Stimulated activated CD4-positive, alpha-beta T cell treated with anti-CD3 and anti-CD28 coated beads, Interleukin-4, amount 100 ng/mL, for 48 hours (primary cell): ENCODE results near the gene NCOR2.

Experiments used
- DNase-seq, 2 donors: peaks; one replicate each; pipeline ENCODE4 v3.0.0-alpha.2; 2020; ENCODE audit warnings: low read depth in 2 of 2

The NCOR2 gene

DNA sequence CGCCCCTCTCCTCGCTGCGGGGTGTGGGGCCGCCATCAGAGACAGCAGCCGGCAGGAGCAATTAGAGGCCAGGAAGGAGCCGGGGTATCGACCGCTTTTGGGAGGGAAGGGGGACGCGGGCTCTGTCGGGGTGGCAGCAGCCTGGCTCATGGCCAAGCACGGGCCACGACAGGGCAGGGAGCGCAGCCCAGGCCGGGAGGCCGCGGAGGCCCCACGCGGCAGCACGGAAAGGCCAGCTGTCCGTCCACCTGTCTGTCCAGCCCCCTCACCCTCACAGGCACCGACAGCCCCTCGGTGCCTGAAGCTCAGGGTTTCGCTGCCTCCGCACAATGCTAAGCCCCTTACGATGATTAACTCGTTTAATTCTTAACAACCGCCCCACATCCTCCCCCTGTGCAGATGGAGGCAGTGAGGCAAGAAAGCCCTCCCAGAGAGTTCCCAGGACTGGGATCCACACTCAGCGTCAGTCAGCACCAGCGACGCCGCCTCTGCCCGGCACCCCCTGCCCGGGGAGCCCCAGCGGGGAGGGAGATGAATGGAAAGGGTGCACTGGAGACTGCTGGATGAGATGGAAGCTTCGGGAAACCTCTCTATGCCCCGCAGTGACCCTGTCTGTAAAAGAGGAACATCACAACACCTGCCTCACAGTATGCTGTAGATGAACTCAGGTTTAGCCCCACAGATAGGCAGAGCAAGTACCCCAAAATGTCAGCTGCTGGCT is 23.7 kb downstream of the NCOR2 start:
- DNase-seq: no peak

DNA sequence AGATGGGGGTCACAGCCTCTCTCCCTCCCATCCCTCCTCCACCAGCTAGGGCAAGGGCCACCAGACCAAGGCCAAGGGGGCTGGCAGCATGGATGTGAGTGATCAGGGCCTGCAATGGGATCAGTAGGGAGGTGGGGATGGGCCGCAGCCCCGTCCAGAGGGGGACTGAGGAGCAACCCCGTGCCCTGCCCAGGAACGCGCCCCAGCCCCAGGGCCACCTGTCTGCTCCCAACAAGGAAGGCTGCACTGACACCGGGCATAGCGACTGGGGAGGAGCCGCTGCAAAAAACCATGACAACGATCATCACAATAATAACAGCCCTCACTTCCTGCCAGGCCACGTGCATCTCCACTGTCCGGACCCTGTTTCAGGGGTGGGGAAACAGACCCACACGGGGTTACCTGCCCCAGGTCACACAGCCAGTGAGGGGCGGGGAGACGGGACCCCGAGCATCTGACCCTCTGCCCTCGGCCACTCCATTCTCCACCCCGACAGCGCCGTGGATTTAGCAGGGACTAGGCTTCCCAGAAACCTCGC is 24.3 kb downstream of the NCOR2 start:
- no peak for DNase-seq

DNA sequence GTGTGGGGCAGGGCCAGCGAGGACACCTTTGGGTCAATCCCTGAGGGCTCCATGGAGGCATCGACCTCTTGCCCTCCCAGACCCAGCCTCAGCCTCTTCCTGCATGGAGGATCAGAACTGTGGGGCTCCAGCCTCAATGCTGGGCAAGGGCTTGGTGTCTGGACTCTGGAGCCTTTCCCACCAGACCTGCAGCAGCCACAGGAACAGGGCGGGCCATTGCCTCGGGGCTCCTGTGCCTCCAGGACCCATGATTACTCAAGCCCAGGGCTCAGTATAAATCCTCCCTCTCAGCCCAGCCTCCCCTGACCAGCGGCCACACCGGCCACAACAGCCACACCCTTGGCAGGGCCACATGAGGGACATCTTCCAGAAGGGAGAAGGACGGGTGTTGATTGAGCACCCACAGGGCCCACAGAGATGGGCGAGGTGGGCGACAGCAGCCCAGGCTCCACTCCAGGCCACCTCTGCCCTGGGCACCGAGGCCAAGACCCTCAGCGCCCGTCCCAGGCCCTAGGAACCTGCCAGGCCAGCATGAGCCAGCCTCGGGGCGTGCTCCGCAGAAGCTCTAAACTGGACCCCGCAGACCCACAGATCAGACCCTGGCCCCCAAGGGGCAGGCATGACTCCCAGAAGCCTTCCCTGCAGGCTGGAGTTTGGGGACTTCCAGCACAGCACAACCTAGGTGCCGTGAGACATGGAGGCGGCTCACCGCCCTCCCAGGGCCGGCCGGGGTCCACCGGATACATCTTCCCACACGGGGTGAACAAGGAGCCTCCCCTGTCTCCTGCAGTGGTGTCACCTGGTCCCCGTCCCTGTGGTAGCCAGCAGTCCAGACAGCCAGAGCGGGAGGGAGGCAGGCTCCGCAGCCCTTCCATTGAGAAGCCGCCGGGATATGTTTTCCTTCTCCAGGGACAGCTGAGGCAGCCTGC is 25.1 kb downstream of the NCOR2 start:
- DNase-seq: no peak

DNA sequence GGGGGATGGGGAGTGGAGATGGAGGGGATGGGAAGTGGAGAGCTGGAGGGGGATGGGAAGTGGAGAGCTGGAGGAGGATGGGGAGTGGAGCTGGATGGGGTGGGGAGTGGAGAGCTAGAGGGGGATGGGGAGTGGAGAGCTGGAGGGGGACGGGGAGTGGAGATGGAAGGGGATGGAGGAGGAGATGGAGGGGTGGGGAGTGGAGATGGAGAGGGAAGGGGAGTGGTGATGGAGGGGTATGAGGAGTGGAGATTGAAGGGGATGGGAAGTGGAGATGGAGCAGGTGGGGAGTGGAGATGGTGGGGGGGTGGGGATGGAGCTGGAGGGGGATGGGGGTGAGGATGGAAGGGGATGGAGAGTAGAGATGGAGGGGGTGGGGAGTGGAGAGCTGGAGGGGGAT is 26.1 kb downstream of the NCOR2 start:
- no peak for DNase-seq

DNA sequence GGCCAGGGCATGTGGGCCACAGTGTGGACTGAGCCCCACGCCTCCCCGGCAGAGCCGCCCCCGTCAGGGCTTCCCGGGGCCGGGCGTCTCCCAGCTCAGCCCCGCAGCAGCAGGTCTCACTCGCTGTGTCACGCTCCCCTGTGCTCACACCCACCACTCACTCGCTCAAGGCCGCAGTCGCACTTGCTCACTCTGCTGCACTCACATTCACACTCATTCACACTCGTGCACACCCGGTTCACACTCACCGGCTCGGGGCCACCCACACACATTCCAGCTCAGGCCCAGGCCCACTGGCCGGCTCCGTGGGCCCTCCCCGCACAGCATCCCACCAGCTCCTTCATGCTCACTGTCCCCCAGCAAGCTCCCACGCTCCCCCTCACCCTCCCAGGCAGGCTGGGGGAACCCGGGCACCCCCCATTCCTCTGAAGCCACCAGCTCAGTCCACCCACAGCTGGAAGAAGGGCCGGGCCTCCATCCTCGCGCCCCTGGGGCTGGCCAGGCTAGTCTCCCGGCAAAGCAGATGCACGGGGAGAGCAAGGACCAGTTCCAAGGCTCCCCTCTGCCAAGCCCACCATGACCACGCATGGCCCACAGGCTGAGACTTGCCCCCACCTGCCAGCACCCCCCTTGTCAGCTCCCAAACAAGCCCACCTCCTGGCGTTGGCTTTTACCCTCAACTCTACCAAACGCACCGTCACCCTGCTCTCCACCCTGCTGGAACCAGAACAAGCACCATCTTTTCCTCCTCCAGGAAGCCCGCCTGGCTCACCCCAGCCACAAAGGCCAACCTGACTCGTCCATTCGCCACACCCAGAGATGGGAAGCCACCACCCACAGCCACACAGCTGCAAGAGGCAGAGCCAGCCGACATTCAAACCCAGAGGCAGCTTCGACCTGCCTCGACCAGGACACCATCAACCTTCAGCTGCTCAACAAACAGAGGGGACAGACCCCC is 28.0 kb downstream of the NCOR2 start:
- DNase-seq: no peak

DNA sequence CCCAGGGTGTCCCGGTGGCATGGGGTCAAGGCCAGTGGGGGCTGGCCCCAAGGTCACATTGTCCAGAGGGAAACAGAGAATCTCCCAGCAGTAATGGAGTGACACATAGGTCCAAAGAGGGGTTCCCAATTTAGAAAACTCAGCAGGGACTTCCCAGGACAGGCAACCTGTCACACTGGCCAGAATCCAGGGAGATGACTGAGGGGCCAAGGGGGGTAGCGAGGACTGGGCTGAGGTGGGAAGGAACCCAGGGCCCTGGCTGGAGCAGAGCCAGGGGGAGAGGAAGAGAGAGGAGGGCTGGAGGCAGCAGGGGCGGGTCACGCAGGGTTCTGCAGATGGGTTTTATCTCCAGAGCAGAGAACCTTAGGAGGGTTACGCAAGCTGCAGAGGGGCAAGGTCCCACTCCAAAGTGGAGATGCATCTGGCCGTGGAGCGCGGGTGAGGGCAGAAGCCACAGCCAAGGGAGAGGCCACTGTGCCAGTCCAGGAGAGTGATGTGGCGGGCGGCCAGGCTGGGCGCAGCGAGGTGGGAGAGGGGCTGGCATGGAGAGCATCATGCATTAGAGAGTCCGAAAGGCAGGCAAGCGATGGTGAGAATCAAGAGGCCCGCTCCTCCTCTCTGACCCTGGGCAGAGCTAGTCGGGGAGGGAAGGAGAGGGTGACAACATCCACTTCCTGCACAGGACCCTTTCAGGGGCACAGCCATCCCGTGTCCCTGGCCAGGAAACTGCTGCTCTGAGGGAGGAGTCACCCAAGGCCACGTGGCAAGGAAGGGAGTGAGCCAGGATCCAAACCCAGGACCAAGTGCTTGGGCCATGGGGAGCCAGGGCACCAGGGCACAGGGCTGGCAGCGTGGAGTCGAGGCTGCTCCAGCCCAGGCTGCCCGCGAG is 29.0 kb downstream of the NCOR2 start:
- no peak for DNase-seq

DNA sequence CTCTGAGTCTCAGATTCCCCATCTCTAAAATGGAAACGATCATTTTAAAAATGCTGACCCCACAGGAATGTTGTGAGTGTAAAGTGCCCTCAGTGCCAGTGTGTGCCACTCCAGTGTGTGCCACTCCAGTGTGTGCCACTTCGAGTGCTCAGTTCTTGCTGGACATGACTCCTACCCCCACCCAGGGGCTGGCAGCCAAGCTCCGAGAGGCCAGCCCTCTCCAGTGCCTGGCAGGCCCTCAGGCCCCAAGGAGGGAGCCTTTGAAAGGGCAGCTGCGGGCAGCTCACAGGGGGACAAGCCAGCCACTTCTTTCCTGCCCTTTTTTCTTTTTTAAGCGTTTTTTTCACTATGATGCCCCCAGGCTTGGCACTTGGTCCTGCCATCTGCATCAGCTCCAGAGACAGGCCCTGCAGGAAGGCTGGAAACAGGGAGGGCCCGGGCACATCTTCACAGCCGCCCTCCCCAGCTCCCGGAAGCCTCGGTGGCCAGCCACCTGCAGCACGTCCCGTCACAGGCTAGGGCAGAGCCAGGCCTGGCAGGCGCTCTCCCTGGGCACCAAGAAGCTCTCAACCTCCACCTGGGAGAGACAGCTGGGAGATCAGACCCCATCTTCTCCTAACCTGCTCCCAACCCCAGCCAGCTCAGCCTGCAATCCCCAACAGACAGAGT is 29.8 kb downstream of the NCOR2 start:
- no peak for DNase-seq

DNA sequence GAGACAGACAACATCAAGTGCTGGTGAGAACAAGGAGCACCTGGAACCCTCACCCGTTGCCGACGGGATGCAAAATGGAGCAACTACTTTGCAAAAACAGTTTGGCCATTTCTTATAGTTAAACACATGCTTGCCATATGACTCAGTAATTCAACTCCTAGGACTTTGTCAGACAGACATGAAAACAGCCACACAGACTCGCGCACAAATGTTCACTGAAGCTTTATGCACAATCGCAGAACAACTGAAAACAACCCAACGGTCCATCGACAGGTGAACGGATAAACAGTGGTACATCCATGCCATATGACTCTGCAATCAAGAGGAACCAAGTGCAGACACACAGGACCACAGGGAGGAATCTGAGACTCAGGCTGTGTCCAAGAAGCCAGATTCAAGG is 30.8 kb downstream of the NCOR2 start:
- DNase-seq: no peak

DNA sequence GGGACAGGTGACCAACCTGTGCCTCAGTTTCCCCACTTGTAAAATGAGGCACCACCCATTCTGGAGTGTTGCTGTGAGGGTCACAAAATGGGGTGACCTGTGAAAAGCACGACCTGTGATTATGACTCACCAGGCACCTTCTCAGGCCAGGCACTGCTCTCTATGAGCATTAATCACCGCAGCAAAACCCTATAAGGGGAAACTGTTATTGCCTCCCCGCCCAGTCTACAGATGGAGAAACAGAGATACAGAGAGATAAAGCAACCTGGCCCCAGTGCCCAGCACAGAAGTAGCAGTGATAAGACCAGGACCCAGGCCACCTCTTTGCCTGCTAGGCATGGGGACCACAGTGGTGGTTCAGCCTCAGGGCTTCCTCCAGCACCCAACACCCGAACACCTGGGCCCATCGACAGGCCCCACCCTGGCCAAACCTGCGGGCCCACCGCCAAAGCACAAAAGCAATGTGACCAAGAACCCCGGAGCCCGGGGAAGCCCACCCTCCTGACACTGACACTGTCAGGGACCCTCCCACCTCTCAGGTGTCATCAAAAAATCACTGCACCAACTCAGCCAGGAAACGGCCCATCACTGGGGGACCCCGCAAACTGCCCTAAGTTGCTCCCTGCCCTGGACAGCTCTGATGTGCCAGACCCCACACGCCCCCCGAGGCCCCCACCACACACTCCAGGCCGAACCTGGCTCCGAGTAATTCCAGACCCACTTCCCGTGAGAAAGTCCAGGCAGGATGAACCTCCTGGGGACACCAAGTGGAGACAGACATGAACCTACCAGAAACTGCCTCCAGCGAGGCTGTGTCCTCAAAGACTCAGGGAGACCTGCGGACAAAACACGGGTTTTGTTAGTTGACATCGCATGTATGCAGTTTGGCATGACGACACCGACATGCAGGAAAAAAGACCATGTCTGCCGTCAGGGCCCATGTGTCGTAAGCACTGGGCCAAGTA is 32.4 kb downstream of the NCOR2 start:
- no peak for DNase-seq

DNA sequence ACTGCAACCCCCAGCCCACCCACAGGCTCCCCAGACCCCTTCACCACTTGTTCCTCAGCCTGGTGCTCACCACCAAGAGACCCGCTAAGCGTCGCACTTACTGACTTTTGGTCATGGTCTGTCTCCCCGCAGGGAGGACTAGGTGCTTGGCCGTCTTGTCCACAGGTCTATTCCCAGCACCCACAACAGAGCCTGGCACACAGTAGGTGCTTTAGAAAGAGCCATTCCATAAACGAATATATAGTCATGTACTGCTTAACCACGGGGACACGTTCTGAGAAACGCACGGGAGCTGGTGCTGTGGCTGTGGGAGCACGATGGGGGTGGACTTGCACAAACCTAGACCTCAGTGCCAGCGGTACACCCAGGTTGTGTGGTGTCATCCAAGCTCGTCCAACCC is 34.0 kb downstream of the NCOR2 start:
- DNase-seq: no peak

DNA sequence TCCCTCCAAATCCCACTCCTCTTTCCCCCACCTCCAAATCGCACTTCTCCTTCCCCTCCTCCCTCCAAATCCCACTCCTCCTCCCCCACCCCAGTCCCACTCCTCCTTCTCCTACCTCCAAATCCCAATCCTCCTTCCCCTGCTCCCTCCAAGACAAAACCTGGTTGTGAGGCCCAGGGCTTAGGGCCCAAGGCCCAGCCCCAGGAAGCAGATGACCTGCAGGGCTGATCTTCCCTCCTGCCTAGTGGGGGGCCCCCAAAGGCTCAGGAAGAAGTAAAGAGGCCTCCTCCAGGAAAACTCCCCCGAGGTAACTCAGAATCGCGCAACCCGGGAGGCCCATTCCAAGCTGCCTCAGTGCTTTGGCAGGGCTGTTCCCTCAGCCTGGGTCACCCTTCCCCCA is 34.4 kb downstream of the NCOR2 start:
- no peak for DNase-seq

DNA sequence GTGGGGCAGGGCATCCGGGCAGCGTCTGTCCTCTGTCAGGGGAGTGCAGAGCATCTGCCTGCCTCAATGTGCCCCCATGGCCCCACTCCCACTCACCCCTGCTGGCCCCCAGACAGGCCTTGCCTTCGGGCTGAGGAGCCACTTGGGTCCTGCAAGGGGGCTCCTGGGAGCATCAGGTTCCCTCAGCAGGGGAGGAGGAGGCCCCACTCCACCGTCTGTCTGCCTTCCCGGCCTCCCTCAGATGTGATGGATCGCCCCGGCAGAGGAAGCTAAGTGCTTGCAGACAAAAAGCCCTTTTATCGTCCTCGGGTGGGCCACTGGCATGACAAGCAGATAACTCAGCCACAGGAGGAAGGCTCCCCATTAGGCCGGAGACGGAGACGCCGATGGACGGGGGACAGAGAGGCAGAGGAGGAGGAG is 35.1 kb downstream of the NCOR2 start:
- DNase-seq: no peak

DNA sequence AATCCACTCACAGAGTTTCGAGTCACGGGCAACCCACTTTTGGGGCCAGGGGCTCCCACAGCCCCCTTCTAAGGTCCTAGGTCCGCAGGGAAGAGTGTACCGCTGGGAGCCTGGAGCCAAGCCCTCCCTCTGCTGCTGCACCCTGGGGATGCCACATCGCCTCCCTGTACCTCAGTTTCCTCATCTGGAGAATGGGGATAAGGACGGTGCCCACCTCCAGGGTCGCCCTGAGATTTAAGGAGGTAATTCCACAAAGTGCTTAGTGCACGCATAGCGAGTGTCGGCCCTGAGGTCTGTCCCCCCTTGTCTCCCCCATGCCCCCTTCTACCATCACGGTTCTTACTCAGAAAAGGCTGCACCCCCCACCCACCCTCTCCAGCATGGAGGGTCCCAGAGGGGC is 35.5 kb downstream of the NCOR2 start:
- no peak for DNase-seq

DNA sequence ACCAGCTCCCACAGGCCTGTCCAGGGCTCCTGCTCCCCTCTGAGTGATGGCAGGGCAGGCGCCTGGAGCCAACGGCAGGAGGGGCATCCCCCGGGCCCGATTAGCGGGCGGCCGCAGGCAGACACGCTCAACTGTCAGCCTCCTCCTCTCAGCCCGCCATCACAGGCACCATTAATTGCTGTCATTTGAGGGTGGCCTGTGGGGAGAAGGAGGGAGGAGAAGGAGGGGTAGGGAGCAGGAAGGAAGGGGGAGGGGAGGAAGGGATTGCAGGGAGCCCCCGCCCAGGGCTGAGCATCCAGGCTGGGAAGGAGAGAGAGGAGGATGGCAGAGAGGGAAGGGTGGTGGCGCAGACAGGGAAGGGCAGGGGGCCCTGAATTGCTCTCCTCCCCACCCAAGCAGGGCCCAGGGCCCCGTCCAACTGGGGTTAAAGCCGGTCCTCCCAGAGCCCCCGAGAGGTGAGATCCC is 36.1 kb downstream of the NCOR2 start:
- DNase-seq: no peak

DNA sequence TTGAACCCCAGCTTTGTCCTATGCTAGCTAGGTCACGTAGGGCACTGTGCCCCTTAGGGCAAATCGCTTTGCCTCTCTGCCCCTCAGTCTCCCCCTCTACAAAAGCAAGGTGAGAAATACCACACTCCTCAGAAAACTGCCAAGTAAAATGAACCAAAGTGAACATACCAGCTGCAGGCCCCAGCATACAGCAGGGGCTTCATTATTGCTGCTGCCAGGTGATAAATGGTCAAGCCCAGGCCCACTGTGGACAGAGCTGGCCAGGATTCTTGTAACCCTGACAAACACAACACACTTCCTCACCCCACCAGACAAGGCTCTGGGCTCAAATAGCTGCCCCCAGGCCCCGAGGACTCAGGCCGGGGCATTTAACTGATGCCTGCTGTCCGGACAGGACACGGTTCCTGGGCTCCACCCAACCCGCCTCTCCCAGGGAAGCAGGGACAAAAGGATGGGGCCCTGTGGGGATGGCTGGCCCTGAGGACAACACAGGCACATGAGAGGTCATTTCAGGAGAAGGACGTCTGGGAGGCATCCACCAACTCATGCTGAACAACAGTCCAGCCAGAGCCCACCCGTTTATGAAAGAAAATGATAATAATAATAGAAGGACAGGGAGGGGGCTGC is 36.7 kb downstream of the NCOR2 start:
- DNase-seq: no peak

DNA sequence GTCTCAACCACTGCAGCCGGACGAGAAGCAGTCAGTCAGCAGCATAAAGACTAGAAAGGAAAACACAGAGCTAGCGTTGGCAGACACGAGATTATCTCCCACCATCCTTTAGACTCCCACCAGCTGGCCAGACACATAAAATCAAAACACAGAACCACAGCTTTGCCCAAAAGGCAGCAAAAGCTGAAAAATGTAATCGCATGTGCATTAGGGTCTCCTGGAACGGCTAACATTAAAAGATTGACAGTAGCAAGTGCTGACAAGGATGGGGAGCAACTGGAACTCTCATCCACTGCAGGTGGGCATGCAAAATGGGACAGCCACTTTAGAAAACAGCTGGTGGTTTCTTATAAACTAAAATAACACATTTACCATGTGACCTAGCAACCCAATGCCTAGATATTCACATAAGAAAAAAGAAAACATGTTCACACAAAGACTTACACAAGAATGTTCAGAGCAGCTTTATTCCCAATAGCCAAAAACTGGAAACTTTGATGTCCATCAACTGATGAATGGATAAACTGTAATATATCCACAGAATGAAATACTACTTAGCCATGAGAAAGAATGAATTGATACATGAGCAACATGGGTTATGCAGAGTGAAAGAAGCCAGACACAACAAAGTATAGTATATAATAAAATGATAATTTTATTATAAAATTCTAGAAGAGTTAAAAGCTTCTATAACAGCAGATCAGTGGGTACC is 37.7 kb downstream of the NCOR2 start:
- DNase-seq: no peak

DNA sequence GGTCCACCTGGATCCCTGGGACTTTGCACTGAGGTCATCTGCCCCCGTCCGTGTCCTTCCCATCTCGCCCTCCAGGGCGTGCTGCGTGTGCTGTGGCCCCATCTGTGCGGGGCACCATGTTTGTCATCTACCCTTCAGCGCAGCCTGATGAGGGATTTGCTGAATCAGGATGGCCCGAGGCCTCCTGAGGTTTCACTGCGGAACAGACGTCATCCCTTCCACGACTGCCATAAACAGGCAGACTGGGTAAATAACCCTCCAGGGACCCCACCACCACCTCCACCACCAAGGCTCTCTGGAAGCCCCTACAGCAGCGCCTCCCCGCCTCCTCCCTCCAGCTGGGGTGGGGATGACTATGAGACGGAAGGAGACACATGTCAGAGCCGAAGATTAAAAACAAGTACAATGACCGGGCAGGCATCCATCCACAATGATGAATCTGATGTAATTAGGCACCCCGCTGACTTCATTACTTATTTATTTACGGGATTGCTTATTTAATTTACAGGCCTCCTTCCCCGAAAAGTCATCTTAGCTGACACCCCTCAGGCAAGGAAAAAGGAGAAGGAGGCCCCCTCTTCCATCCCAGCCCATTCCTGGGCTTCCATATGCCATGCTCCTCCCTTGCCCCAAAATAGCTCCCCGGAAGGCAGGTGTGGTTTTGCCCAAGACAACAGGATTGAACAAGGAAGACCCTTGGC is 39.4 kb downstream of the NCOR2 start:
- no peak for DNase-seq
